GM12878 (cell line): Measurements from ENCODE around the gene GPRC5D. TPM values are rescaled to one million over a fixed set of nuclear protein-coding genes. Genes with fewer than 3 reads are reported as not detected.

ENCODE experiments used
- ATAC-seq: fragments of 200-7000 bp; cut with Tn5 transposase; 3 replicates; pipeline ENCODE4 v1.9.1; 2020; ENCODE audit warnings: mild to moderate bottlenecking, moderate library complexity
- BruUV-seq: library from RNA; stranded (reverse); fragments of 400-500 nt; replicated peaks from 2 replicates; lab custom pipeline; 2021; lab: Mats Ljungman, UMichigan
- CTCF ChIA-PET: fragments of 300-600 bp; sonication (Branson Sonifier 250); formaldehyde crosslinking; extraction: SDS; loops from one replicate; lab custom pipeline; 2021; ENCODE audit warnings: inconsistent platforms; lab: Yijun Ruan, JAX
- POLR2A ChIA-PET: fragments of 350-600 bp; formaldehyde crosslinking; extraction: SDS; loops from one replicate; lab custom pipeline; 2021; ENCODE audit warnings: inconsistent platforms; lab: Charles Lee
- RAD21 ChIA-PET: fragments of 300-600 bp; sonication (Branson Sonifier 250); formaldehyde crosslinking; loops from one replicate; lab custom pipeline; 2023; ENCODE audit warnings: antibody characterized with exemption; ENCODE audit not compliant: unreplicated experiment; lab: Charles Lee
- SMC1A ChIA-PET: fragments of 300-600 bp; sonication (Branson Sonifier 250); formaldehyde crosslinking; loops from one replicate; lab custom pipeline; 2023; ENCODE audit not compliant: unreplicated experiment, uncharacterized antibody; lab: Charles Lee
- DNase-seq: peaks from one replicate; pipeline ENCODE4 v3.0.0-alpha.2; 2011; ENCODE audit warnings: low read depth, low spot score
- FAIRE-seq: peaks from 3 replicates; lab custom pipeline; 2011; peaks lifted over from hg19 to GRCh38; lab: Jason Lieb, UNC
- H2AFZ ChIP-seq: 2 replicates; pipeline ENCODE4 v1.6.0; 2011; ENCODE audit warnings: low read depth, low read length, control low read depth; ENCODE audit not compliant: control insufficient read depth
- H3K27ac ChIP-seq: 2 replicates; pipeline ENCODE4 v1.5.1; 2011; ENCODE audit warnings: control low read depth; ENCODE audit not compliant: control insufficient read depth, insufficient read depth
- H3K27me3 ChIP-seq, 2 experiments: replicated peaks in 1 of 2; 2 replicates each; pipeline versions ENCODE4 v1.6.0 to v1.6.1; 2011; ENCODE audit warnings: low read length in 1 of 2; ENCODE audit not compliant: control insufficient read depth in 2 of 2, insufficient read depth in 2 of 2
- H3K36me3 ChIP-seq, 2 experiments: 2 replicates each; pipeline ENCODE4 v1.5.1; 2011; ENCODE audit warnings: low read length in 1 of 2; ENCODE audit not compliant: control insufficient read depth in 2 of 2, insufficient read depth in 2 of 2
- H3K4me1 ChIP-seq: 2 replicates; pipeline ENCODE4 v1.6.1; 2011; ENCODE audit warnings: mild to moderate bottlenecking, low read length, moderate library complexity, mixed read lengths; ENCODE audit not compliant: control insufficient read depth, insufficient read depth
- H3K4me2 ChIP-seq: 2 replicates; pipeline ENCODE4 v1.6.0; 2011; ENCODE audit warnings: control low read depth; ENCODE audit not compliant: control insufficient read depth, insufficient read depth
- H3K4me3 ChIP-seq: fragments of 200-600 bp; sonication (generic); 2 replicates; pipeline ENCODE4 v1.5.1; 2016
- H3K79me2 ChIP-seq: 2 replicates; pipeline ENCODE4 v1.6.0; 2011; ENCODE audit warnings: low read length; ENCODE audit not compliant: control insufficient read depth, insufficient read depth
- H3K9ac ChIP-seq: 2 replicates; pipeline ENCODE4 v1.8.0; 2011; ENCODE audit warnings: low read length, control low read depth, mixed read lengths; ENCODE audit not compliant: control insufficient read depth, insufficient read depth
- H3K9me3 ChIP-seq: replicated peaks from 3 replicates; pipeline ENCODE4 v1.5.1; 2011; ENCODE audit warnings: mild to moderate bottlenecking, low read length; ENCODE audit not compliant: control insufficient read depth, insufficient read depth
- H4K20me1 ChIP-seq: 2 replicates; pipeline ENCODE4 v1.6.0; 2011; ENCODE audit not compliant: control insufficient read depth, insufficient read depth
- CBX3 ChIP-seq: fragments of 200-600 bp; sonication (generic); IDR thresholded peaks from 2 replicates; pipeline ENCODE4 v1.6.1; 2016; ENCODE audit warnings: low read depth, borderline replicate concordance
- FOS ChIP-seq: IDR thresholded peaks from 3 replicates; pipeline ENCODE4 v1.6.1; 2011; ENCODE audit warnings: borderline replicate concordance; ENCODE audit not compliant: insufficient read length; ENCODE audit errors: extremely low read depth
- GABPA ChIP-seq: IDR thresholded peaks from 2 replicates; pipeline ENCODE4 v1.6.1; 2014; ENCODE audit warnings: antibody characterized with exemption, low read depth, mild to moderate bottlenecking, inconsistent platforms
- MEF2A ChIP-seq: IDR thresholded peaks from 2 replicates; pipeline ENCODE4 v1.6.1; 2011; ENCODE audit warnings: low read depth, mild to moderate bottlenecking, low read length, moderate library complexity; ENCODE audit not compliant: insufficient read depth
- NR2C1 ChIP-seq: fragments of 450-650 bp; IDR thresholded peaks from 2 replicates; pipeline ENCODE4 v1.6.1; 2017; ENCODE audit warnings: antibody characterized with exemption, mild to moderate bottlenecking, moderate library complexity
- NR2F1 ChIP-seq: fragments of 450-650 bp; conservative IDR thresholded peaks from 2 replicates; pipeline ENCODE4 v1.6.1; 2017; ENCODE audit warnings: mild to moderate bottlenecking
- PML ChIP-seq: IDR thresholded peaks from 2 replicates; pipeline ENCODE4 v1.6.1; 2012; ENCODE audit warnings: low read length, inconsistent platforms
- POLR2AphosphoS2 ChIP-seq: IDR thresholded peaks from 2 replicates; pipeline ENCODE4 v1.6.1; 2011; ENCODE audit warnings: low read depth, mild to moderate bottlenecking, low read length, improper control_type of control experiment, moderate library complexity
- RBBP5 ChIP-seq: fragments of 200-600 bp; sonication (generic); conservative IDR thresholded peaks from 2 replicates; pipeline ENCODE4 v1.6.1; 2016
- RELA ChIP-seq: fragments of 450-650 bp; IDR thresholded peaks from 2 replicates; pipeline ENCODE4 v1.8.0; 2014; ENCODE audit warnings: borderline replicate concordance; ENCODE audit not compliant: partially characterized antibody
- SMC3 ChIP-seq: IDR thresholded peaks from 2 replicates; pipeline ENCODE4 v1.6.1; 2011; ENCODE audit warnings: low read length, improper control_type of control experiment, borderline replicate concordance
- SPI1 ChIP-seq: IDR thresholded peaks from 2 replicates; pipeline ENCODE4 v1.6.1; 2011; ENCODE audit warnings: low read depth, mild to moderate bottlenecking, low read length, moderate library complexity, borderline replicate concordance; ENCODE audit not compliant: insufficient read depth
- ZSCAN29 ChIP-seq: fragments of 450-650 bp; IDR thresholded peaks from 2 replicates; pipeline ENCODE4 v1.6.1; 2017; ENCODE audit warnings: mild to moderate bottlenecking, moderate library complexity
- WGBS: methylation state at CpG from one replicate; pipeline ENCODE4 v1.1.6; 2016; ENCODE audit warnings: low lambda C conversion rate; ENCODE audit not compliant: insufficient replicate concordance, insufficient coverage; ENCODE audit errors: missing lambda C conversion rate; 5-methylcytosine and 5-hydroxymethylcytosine counted together
- in situ Hi-C: fragments of 300-500 bp; cut with MboI; formaldehyde crosslinking; loops from 9 replicates; pipeline ENCODE4 v1.14.3; 2018; ENCODE audit warnings: mixed read lengths
- intact Hi-C: fragments of 100-400 bp; cut with micrococcal nuclease; formaldehyde crosslinking; loops from one replicate; pipeline ENCODE4 v1.14.2; 2022; ENCODE audit not compliant: unreplicated experiment
- polyA plus RNA-seq, 11 experiments: library from polyadenylated mRNA; depleted of rRNA in 4 of 11; unstranded in 6 of 11; stranded (reverse) in 5 of 11; fragments of >200 nt; fragmentation: Nextera tagmentation in 4 of 11; fragmentation: Illumina TruSeq in 1 of 11; extraction: Ambion mirVana in 4 of 11; extraction: Trizol in 1 of 11; gene quantifications; 1 replicate in 1 of 11; 2 replicates in 10 of 11; pipeline versions ENCODE4 v1.2.1 to v1.2.3, GENCODE V29; 2011 to 2016; ENCODE audit warnings: inconsistent platforms in 2 of 11, missing spikeins in 2 of 11, low read depth in 1 of 11
- total RNA-seq, 4 experiments: library from RNA; depleted of rRNA in 3 of 4; stranded (reverse); fragments of >200 nt in 3 of 4; fragmentation: Illumina TruSeq in 1 of 4; extraction: Trizol in 1 of 4; gene quantifications; 2 replicates each; pipeline versions ENCODE4 v1.2.1 to v1.2.3, GENCODE V29; 2013 to 2021
- TF ChIP-seq, protein P1 (sequence below): fragments of 450-650 bp; IDR thresholded peaks from 2 replicates; pipeline ENCODE4 v1.6.1; 2018; ENCODE audit warnings: mild to moderate bottlenecking, low read depth, moderate library complexity; ENCODE audit not compliant: partially characterized antibody

Gene GPRC5D
- total and polyA plus RNA-seq, 10 of the 15 experiments (the other 5 are each of a cell fraction or from before 2014, with no cell fraction given) = 0.18 to 0.90 (median 0.37) TPM; not detected in 3

DNA sequence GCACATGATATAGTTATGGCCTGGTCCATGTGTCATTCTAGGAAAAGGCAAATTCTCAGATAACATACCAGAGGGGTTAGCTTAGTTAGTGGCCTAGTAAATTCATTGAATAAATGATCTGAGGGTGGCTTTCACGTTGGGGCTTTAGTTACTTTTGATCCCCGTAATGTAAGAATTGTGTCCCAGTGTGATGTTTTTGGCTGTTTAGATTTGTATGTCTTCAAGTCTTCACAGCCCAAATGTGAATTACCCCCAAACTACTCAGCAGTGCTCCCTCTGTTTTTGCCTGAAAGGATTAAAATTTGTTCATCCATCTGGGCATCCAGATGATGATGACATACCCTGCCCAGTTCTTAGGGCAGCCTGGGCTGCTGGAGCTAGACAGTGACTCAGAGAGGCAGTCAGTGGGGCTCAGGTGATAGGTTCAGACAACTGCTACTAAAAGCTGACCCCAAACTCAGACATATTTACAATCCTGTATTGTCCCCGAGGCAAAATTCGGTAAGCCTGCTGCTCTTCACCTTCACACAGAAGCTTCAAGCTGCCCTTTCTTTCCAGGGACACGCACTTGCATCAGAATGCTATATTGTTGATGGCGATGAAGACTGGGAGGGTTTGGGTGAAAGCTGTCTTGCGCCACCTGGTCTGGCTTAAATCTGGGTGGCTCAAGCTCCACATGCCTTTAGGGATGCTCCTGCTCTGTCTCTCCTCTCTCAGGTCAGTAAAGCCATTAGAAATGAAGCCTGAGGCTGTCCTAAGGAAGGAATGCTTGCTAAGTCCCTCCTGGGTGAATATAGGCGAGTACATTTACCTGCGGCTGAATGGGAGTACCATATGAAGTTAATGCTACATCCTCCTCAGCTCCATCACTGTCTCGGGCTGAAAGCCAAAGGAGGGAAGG lies 10.3 kb downstream of the GPRC5D start:
- intact Hi-C loops (no loop called here), in situ Hi-C loops (no loop called here)
- Histone ChIP-seq H3K4me1 (no peaks in the 10 kb centered on the region), H3K79me2 (no peaks in the 10 kb centered on the region), H3K4me3 (no peak overlapping the region), H3K27ac (no peak overlapping the region), H3K9ac (no peak overlapping the region), H3K4me2 (no peak overlapping the region), H3K36me3 (no peaks in the 10 kb centered on the region), H3K9me3 (no peaks in the 10 kb centered on the region), H4K20me1 (no peaks in the 10 kb centered on the region), H3K27me3 (peaks cover 0 to 1% of the 10 kb centered on the region in 2 experiments; a peak in 1 of 4 replicates), H2AFZ (no peak overlapping the region)
- SMC1A ChIA-PET = no interaction called here
- RAD21 ChIA-PET = no interaction called here
- 65% methylated on average over 10 of the region's 10 CpGs for WGBS
- POLR2A ChIA-PET = no interaction called here
- CTCF ChIA-PET = interaction anchor here (0.7 kb wide), 1 partner anchor 100 kb away, joined by 3 read pairs; no protein-coding TSS in a partner anchor
- TF ChIP-seq MEF2A (no peak), NR2C1 (no peak), POLR2AphosphoS2 (no peak)
- ATAC-seq (no peak), FAIRE-seq (no peak), DNase-seq (no peak)
- no TSS peak for BruUV-seq

DNA sequence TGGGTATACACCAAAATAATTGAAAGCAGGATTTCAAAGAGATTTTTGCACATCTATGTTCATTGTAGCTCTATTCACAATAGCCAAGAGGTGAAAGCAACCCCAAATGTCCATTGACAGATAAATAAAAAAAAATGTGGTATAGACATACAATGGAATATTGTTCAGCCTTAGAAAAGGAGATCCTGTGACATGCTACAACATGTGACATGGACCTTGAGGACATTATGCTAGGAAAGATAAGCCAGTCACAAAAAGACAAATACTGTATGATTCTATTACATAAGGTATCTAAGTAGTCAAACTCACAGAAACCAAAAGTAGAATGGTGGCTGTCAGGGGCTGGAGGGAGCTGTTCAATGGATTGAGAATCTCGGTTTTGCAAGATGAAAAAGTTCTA lies 12.1 kb downstream of the GPRC5D start:
- no peaks in the 10 kb centered on the region for H4K20me1 ChIP-seq
- DNase-seq (no peak), ATAC-seq (no peak), FAIRE-seq (no peak)
- no peaks in the 10 kb centered on the region for H3K79me2 ChIP-seq
- H3K9ac ChIP-seq = no peak overlapping the region
- no peak overlapping the region for H3K4me3 ChIP-seq
- no peaks in the 10 kb centered on the region for H3K4me1 ChIP-seq
- no peaks in the 10 kb centered on the region for H3K36me3 ChIP-seq
- ChIA-PET POLR2A (no interaction called here), SMC1A (no interaction called here), RAD21 (no interaction called here), CTCF (interaction anchor here (1.0 kb wide), 1 partner anchor 23 kb away, joined by 3 read pairs; no protein-coding TSS in a partner anchor)
- in situ Hi-C loops = no loop called here
- no peak overlapping the region for H3K27ac ChIP-seq
- intact Hi-C loops = no loop called here
- H2AFZ ChIP-seq = no peak overlapping the region
- H3K27me3 ChIP-seq = peaks cover 0 to 1% of the 10 kb centered on the region in 2 experiments; a peak in 1 of 4 replicates
- WGBS = 67% methylated on average over 1 of the region's 1 CpG
- H3K4me2 ChIP-seq = no peak overlapping the region
- BruUV-seq = no TSS peak
- no peaks in the 10 kb centered on the region for H3K9me3 ChIP-seq
- TF ChIP-seq, protein P1, sequence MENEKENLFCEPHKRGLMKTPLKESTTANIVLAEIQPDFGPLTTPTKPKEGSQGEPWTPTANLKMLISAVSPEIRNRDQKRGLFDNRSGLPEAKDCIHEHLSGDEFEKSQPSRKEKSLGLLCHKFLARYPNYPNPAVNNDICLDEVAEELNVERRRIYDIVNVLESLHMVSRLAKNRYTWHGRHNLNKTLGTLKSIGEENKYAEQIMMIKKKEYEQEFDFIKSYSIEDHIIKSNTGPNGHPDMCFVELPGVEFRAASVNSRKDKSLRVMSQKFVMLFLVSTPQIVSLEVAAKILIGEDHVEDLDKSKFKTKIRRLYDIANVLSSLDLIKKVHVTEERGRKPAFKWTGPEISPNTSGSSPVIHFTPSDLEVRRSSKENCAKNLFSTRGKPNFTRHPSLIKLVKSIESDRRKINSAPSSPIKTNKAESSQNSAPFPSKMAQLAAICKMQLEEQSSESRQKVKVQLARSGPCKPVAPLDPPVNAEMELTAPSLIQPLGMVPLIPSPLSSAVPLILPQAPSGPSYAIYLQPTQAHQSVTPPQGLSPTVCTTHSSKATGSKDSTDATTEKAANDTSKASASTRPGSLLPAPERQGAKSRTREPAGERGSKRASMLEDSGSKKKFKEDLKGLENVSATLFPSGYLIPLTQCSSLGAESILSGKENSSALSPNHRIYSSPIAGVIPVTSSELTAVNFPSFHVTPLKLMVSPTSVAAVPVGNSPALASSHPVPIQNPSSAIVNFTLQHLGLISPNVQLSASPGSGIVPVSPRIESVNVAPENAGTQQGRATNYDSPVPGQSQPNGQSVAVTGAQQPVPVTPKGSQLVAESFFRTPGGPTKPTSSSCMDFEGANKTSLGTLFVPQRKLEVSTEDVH = no peak
- no peak for TF ChIP-seq RELA
- no peak for TF ChIP-seq RBBP5
- no peak for TF ChIP-seq FOS
- no peak for TF ChIP-seq SMC3
- no peak for TF ChIP-seq SPI1
- TF ChIP-seq GABPA = no peak
- no peak for TF ChIP-seq CBX3
- no peak for TF ChIP-seq ZSCAN29
- no peak for TF ChIP-seq PML
- TF ChIP-seq NR2F1 = no peak
